K562 (cell line): Measurements from ENCODE around the gene JSRP1. TPM values are rescaled to one million over a fixed set of nuclear protein-coding genes. Genes with fewer than 3 reads are reported as not detected.

ENCODE experiments used
- ATAC-seq: fragments of 200-7000 bp; cut with Tn5 transposase; 3 replicates; pipeline ENCODE4 v1.9.1; 2020; ENCODE audit warnings: moderate library complexity
- BruUV-seq: library from RNA; stranded (reverse); fragments of 400-500 nt; replicated peaks from 2 replicates; lab custom pipeline; 2021; lab: Mats Ljungman, UMichigan
- CTCF ChIA-PET: fragments of 300-600 bp; formaldehyde crosslinking; extraction: SDS; loops from one replicate; lab custom pipeline; 2021; ENCODE audit warnings: low intra/inter-chr PET ratio; lab: Yijun Ruan, JAX
- POLR2A ChIA-PET: fragments of 300-600, 350-650 bp; sonication (Branson Sonifier 250); formaldehyde crosslinking; extraction: SDS; loops from one replicate; lab custom pipeline; 2021; ENCODE audit warnings: antibody characterized with exemption, inconsistent platforms; lab: Yijun Ruan, JAX
- DNase-seq, 4 experiments: peaks; one replicate each; pipeline versions ENCODE4 v3.0.0 to v3.0.0-alpha.2; 2011 to 2018; ENCODE audit warnings: low spot score in 3 of 4, mixed read lengths in 3 of 4; ENCODE audit errors: extremely low read depth in 1 of 4
- FAIRE-seq: peaks from 2 replicates; lab custom pipeline; 2011; peaks lifted over from hg19 to GRCh38; lab: Jason Lieb, UNC
- H2AFZ ChIP-seq: 2 replicates; pipeline ENCODE4 v1.6.0; 2011; ENCODE audit warnings: low read depth, low read length, control low read depth, inconsistent platforms
- H3K27ac ChIP-seq: fragments of 200-600 bp; 3 replicates; pipeline ENCODE4 v1.8.0; 2011; ENCODE audit warnings: low read depth, mild to moderate bottlenecking, control low read depth, inconsistent platforms, low read length, moderate library complexity, mixed read lengths; ENCODE audit errors: extremely low read depth
- H3K27me3 ChIP-seq, 2 experiments: fragments of 300-600 bp in 1 of 2; 2 replicates in 1 of 2; 3 replicates in 1 of 2; pipeline versions ENCODE4 v1.6.0 to v1.8.0; 2011; ENCODE audit warnings: inconsistent platforms in 2 of 2, low read length in 2 of 2, mild to moderate bottlenecking in 1 of 2, mixed read lengths in 1 of 2, moderate library complexity in 1 of 2; ENCODE audit not compliant: control insufficient read depth in 2 of 2, insufficient read depth in 2 of 2
- H3K36me3 ChIP-seq: fragments of 300-600 bp; 3 replicates; pipeline ENCODE4 v1.8.0; 2011; ENCODE audit warnings: mild to moderate bottlenecking, low read length, inconsistent platforms; ENCODE audit not compliant: control insufficient read depth, insufficient read depth
- H3K4me1 ChIP-seq, 2 experiments: fragments of 200-600 bp in 1 of 2; replicated peaks in 1 of 2; 2 replicates in 1 of 2; 3 replicates in 1 of 2; pipeline versions ENCODE4 v1.5.1 to v1.8.0; 2011; ENCODE audit warnings: inconsistent platforms in 2 of 2, low read length in 2 of 2, mild to moderate bottlenecking in 1 of 2, mixed read lengths in 1 of 2, moderate library complexity in 1 of 2; ENCODE audit not compliant: control insufficient read depth in 2 of 2, insufficient read depth in 2 of 2
- H3K4me2 ChIP-seq: 2 replicates; pipeline ENCODE4 v1.6.1; 2011; ENCODE audit warnings: low read length, control low read depth, inconsistent platforms, mixed read lengths; ENCODE audit not compliant: insufficient read depth
- H3K4me3 ChIP-seq: fragments of 200-600 bp; sonication (generic), shearing (Covaris generic); 2 replicates; pipeline ENCODE4 v1.5.1; 2016; ENCODE audit warnings: control low read depth, inconsistent platforms
- H3K79me2 ChIP-seq: fragments of 200-600 bp; 3 replicates; pipeline ENCODE4 v1.8.0; 2011; ENCODE audit warnings: low read length, inconsistent platforms; ENCODE audit not compliant: control insufficient read depth, insufficient read depth
- H3K9ac ChIP-seq, 2 experiments: 2 replicates each; pipeline versions ENCODE4 v1.6.0 to v1.6.1; 2011; ENCODE audit warnings: low read depth in 2 of 2, low read length in 2 of 2, control low read depth in 1 of 2, inconsistent platforms in 1 of 2, mild to moderate bottlenecking in 1 of 2, mixed read lengths in 1 of 2; ENCODE audit not compliant: insufficient read depth in 1 of 2
- H3K9me1 ChIP-seq: one replicate; pipeline ENCODE4 v1.6.0; 2011; ENCODE audit warnings: inconsistent platforms, mild to moderate bottlenecking, low read length, moderate library complexity; ENCODE audit not compliant: control insufficient read depth, insufficient read depth
- H3K9me3 ChIP-seq: replicated peaks from 2 replicates; pipeline ENCODE4 v1.5.1; 2011; ENCODE audit warnings: low read depth, low read length, inconsistent platforms; ENCODE audit not compliant: control insufficient read depth, insufficient read depth
- H4K20me1 ChIP-seq: replicated peaks from 2 replicates; pipeline ENCODE4 v1.6.1; 2011; ENCODE audit warnings: low read length, inconsistent platforms, mixed read lengths; ENCODE audit not compliant: control insufficient read depth, insufficient read depth
- FIP1L1 ChIP-seq: fragments of 200-400 bp; formaldehyde crosslinking; IDR thresholded peaks from 2 replicates; pipeline ENCODE4 v1.6.1; 2018; ENCODE audit warnings: mild to moderate bottlenecking, low read depth, low read length; ENCODE audit not compliant: poor library complexity, severe bottlenecking
- FUS ChIP-seq: fragments of 200-400 bp; formaldehyde crosslinking; optimal IDR thresholded peaks from 2 replicates; pipeline ENCODE3; 2017; ENCODE audit warnings: low read depth, low read length
- HMGN3 ChIP-seq: IDR thresholded peaks from 2 replicates; pipeline ENCODE4 v1.6.1; 2011; ENCODE audit warnings: borderline replicate concordance, low read depth, mild to moderate bottlenecking, mixed read lengths, low read length; ENCODE audit not compliant: insufficient read length; ENCODE audit errors: extremely low read depth
- HNRNPL ChIP-seq: fragments of 200-400 bp; formaldehyde crosslinking; IDR thresholded peaks from 2 replicates; pipeline ENCODE4 v1.6.1; 2017; ENCODE audit warnings: low read depth, mild to moderate bottlenecking, low read length
- POLR2G ChIP-seq: fragments of 200-400 bp; formaldehyde crosslinking; IDR thresholded peaks from 2 replicates; pipeline ENCODE4 v1.6.1; 2017; ENCODE audit warnings: low read depth, mild to moderate bottlenecking, antibody characterized with exemption, low read length, moderate library complexity
- RBFOX2 ChIP-seq: fragments of 200-400 bp; formaldehyde crosslinking; IDR thresholded peaks from 2 replicates; pipeline ENCODE4 v1.6.1; 2017; ENCODE audit warnings: low read depth, mild to moderate bottlenecking, low read length, moderate library complexity
- RBM22 ChIP-seq: fragments of 200-400 bp; formaldehyde crosslinking; IDR thresholded peaks from 2 replicates; pipeline ENCODE4 v1.6.1; 2018; ENCODE audit warnings: low read length, low read depth; ENCODE audit not compliant: poor library complexity, severe bottlenecking
- SAFB ChIP-seq: fragments of 200-400 bp; formaldehyde crosslinking; IDR thresholded peaks from 2 replicates; pipeline ENCODE4 v1.6.1; 2017; ENCODE audit warnings: low read depth, low read length, borderline replicate concordance
- SMAD2 ChIP-seq: fragments of 150-350 bp; IDR thresholded peaks from 2 replicates; pipeline ENCODE4 v1.6.1; 2014; ENCODE audit warnings: low read depth, mild to moderate bottlenecking, low read length
- ZNF740 ChIP-seq, 3 experiments: fragments of 200-800 bp in 1 of 3; sonication (Bioruptor generic) in 1 of 3; sonication (generic) in 1 of 3; formaldehyde crosslinking in 1 of 3; IDR thresholded peaks; 2 replicates each; pipeline versions ENCODE4 v1.6.1 to v1.8.0; 2016 to 2022; ENCODE audit warnings: mild to moderate bottlenecking in 2 of 3, missing compliant biosample characterization in 2 of 3, missing genetic modification characterization in 2 of 3, missing genetic modification reagents in 1 of 3
- WGBS: fragments of 100-300 bp; shearing (Covaris generic); methylation state at CpG from one replicate; pipeline ENCODE4 v1.1.6; 2016; ENCODE audit warnings: low coverage, mixed read lengths; ENCODE audit not compliant: insufficient coverage; ENCODE audit errors: missing lambda C conversion rate; 5-methylcytosine and 5-hydroxymethylcytosine counted together
- in situ Hi-C: fragments of 300-500 bp; cut with MboI; formaldehyde crosslinking; loops from 4 replicates; pipeline ENCODE4 v1.15.0; 2018; ENCODE audit warnings: inconsistent platforms, mixed read lengths
- intact Hi-C: fragments of 100-400 bp; cut with micrococcal nuclease; formaldehyde crosslinking; loops from 2 replicates; pipeline ENCODE4 v1.14.2; 2022
- polyA plus RNA-seq, 8 experiments: library from polyadenylated mRNA; depleted of rRNA in 4 of 8; stranded (reverse) in 5 of 8; unstranded in 3 of 8; fragments of >200 nt; fragmentation: Nextera tagmentation in 2 of 8; fragmentation: Illumina TruSeq in 1 of 8; extraction: Ambion mirVana in 2 of 8; extraction: Trizol in 1 of 8; gene quantifications; 2 replicates each; pipeline versions ENCODE4 v1.2.1 to v1.2.3, GENCODE V29; 2011 to 2014; ENCODE audit warnings: inconsistent platforms in 1 of 8, missing spikeins in 1 of 8
- total RNA-seq, 7 experiments: library from RNA; depleted of rRNA in 6 of 7; stranded (reverse); fragments of >200 nt in 6 of 7; fragmentation: Illumina TruSeq in 2 of 7; extraction: Trizol in 2 of 7; gene quantifications; 2 replicates each; pipeline versions ENCODE4 v1.2.1 to v1.2.3, GENCODE V29; 2011 to 2021; ENCODE audit warnings: low replicate concordance in 1 of 7
- TF ChIP-seq, protein P1 (sequence below): sonication (generic); formaldehyde crosslinking; IDR thresholded peaks from 2 replicates; pipeline ENCODE4 v1.8.1; 2023; ENCODE audit warnings: mild to moderate bottlenecking, missing genetic modification reagents
- TF ChIP-seq, protein P2 (sequence below): conservative IDR thresholded peaks from 2 replicates; pipeline ENCODE4 v1.6.1; 2011; ENCODE audit warnings: low read depth, mild to moderate bottlenecking, low read length; ENCODE audit not compliant: control insufficient read depth

JSRP1 gene
- total and polyA plus RNA-seq, 9 of the 15 experiments (the other 6 are each of a cell fraction or from before 2014, with no cell fraction given): 0.08 to 1.2 (median 0.51) TPM; not detected in 4

DNA sequence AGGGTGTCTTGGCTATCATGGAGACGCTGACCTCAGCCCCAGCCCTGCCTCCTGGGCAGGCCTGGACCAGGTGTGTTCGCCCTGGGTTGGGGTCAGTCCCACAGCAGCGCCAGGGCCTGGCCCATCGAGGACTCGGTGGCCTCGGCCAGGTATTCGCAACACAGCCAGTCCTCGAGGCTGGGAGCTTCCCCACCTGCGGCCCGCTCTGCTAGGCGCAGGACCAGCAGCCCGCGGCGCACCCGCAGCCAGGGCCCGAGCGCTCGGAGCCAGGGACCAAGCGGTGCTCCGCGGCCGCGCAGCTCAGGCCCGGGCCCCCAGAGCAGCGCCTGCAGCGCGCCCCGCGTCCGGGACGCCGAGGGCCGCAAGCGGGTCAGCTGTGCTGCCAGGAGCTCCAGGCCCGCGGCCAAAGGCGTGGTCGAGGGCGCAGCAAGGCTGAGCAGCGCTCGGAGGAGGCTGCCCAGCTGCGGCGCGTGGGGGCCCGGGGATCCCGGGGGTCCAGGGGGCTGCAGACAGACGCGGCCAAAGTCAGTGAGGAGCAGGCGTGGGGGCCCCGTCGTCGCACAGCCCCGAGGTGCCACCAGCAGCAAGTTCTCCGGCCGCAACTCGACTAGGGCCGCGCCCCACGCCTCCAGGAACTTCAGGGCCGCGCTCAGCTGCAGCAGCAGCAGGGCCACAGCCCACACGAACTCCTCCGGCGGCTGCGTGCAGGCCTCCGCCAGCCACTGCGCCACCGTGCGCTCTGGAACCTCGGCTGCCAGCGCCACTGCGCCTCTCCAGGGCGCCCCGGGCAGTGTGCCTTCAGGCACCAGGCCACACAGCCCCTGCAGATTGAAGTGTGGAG lies 19.6 kb upstream of the JSRP1 start:
- Histone ChIP-seq H2AFZ (no peak overlapping the region), H3K9me1 (peaks cover 5% of the 10 kb centered on the region), H3K9ac (peak overlapping the region in 1 of 2 experiments; percentile 75; a peak in 1 of 4 replicates), H3K4me1 (peaks cover 10 to 72% of the 10 kb centered on the region in 2 experiments), H3K79me2 (peaks cover 45% of the 10 kb centered on the region), H3K36me3 (peaks cover 34% of the 10 kb centered on the region), H3K27me3 (no peaks in the 10 kb centered on the region), H3K9me3 (no peaks in the 10 kb centered on the region), H3K27ac (no peak overlapping the region)
- DNase-seq: no peak
- ATAC-seq: no peak
- no peak for FAIRE-seq
- CTCF ChIA-PET: interaction anchor here (0.6 to 1.5 kb wide), 3 partner anchors 116 to 151 kb away, joined by 3 to 5 read pairs (median 5); no protein-coding TSS in a partner anchor
- in situ Hi-C loops: no loop called here
- TF ChIP-seq, protein P1, sequence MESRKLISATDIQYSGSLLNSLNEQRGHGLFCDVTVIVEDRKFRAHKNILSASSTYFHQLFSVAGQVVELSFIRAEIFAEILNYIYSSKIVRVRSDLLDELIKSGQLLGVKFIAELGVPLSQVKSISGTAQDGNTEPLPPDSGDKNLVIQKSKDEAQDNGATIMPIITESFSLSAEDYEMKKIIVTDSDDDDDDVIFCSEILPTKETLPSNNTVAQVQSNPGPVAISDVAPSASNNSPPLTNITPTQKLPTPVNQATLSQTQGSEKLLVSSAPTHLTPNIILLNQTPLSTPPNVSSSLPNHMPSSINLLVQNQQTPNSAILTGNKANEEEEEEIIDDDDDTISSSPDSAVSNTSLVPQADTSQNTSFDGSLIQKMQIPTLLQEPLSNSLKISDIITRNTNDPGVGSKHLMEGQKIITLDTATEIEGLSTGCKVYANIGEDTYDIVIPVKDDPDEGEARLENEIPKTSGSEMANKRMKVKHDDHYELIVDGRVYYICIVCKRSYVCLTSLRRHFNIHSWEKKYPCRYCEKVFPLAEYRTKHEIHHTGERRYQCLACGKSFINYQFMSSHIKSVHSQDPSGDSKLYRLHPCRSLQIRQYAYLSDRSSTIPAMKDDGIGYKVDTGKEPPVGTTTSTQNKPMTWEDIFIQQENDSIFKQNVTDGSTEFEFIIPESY (CRISPR knock-in tag): peak; percentile 86
- TF ChIP-seq RBM22 (peak; percentile 83), HMGN3 (peak; percentile 8), RBFOX2 (peak; percentile 67), SMAD2 (no peak), ZNF740 (CRISPR knock-in tag; IDR thresholded peaks at IDR 0.05) (no peak), ZNF740 (tag; IDR thresholded peaks at IDR 0.05) (no peak), SAFB (0 out of 2 replicates have a peak, but pooled peaks have one; percentile 12), POLR2G (peak; percentile 69), HNRNPL (peak; percentile 41; the same call in 1 of the 2 replicates), FIP1L1 (peak; percentile 30), FUS (peak; percentile 48)
- TF ChIP-seq, protein P2, sequence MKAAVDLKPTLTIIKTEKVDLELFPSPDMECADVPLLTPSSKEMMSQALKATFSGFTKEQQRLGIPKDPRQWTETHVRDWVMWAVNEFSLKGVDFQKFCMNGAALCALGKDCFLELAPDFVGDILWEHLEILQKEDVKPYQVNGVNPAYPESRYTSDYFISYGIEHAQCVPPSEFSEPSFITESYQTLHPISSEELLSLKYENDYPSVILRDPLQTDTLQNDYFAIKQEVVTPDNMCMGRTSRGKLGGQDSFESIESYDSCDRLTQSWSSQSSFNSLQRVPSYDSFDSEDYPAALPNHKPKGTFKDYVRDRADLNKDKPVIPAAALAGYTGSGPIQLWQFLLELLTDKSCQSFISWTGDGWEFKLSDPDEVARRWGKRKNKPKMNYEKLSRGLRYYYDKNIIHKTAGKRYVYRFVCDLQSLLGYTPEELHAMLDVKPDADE: no peak
- TF ChIP-seq, all 486 proteins: peak for 9
- 95% methylated on average over 27 of the region's 74 CpGs for WGBS
- H4K20me1 ChIP-seq: peaks cover 35% of the 10 kb centered on the region
- no peak overlapping the region for H3K4me3 ChIP-seq
- no TSS peak for BruUV-seq
- POLR2A ChIA-PET: interaction anchor here (0.6 to 7.0 kb wide), 10 partner anchors 9 to 998 kb away, joined by 3 to 86 read pairs (median 3); no protein-coding TSS in a partner anchor
- no peak overlapping the region for H3K4me2 ChIP-seq
- intact Hi-C loops: loop anchor here (1.0 to 5.0 kb wide), 3 partner anchors 41 to 336 kb away; no protein-coding TSS in a partner anchor
